Measurements from ENCODE around the gene TTC1. TPM values are rescaled to one million over a fixed set of nuclear protein-coding genes. Genes with fewer than 3 reads are reported as not detected.

Gene TTC1
- total RNA-seq, 4 donors from 2014 or later: 23.7 to 69.6 (median 37.8) TPM

DNA sequence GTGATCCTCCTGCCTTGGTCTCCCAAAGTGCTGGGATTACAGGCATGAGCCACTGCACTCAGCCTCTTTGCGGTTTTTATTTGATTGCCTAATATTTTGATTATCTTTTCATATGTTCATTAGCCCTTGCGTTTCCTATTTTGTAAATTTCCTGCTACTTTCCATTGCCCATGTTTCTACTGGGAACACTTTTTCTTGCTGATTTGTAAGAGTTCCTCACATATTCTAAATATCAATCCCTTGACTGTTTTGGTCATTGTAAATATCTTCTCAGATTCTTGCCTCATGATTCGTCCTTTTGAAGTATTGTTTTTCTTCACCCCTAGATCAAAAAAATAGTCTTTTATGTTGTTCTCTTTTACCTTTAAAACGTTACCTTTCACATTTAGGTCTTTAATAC, 37.9 kb upstream of the TTC1 start:
- TF ChIP-seq, protein P1, sequence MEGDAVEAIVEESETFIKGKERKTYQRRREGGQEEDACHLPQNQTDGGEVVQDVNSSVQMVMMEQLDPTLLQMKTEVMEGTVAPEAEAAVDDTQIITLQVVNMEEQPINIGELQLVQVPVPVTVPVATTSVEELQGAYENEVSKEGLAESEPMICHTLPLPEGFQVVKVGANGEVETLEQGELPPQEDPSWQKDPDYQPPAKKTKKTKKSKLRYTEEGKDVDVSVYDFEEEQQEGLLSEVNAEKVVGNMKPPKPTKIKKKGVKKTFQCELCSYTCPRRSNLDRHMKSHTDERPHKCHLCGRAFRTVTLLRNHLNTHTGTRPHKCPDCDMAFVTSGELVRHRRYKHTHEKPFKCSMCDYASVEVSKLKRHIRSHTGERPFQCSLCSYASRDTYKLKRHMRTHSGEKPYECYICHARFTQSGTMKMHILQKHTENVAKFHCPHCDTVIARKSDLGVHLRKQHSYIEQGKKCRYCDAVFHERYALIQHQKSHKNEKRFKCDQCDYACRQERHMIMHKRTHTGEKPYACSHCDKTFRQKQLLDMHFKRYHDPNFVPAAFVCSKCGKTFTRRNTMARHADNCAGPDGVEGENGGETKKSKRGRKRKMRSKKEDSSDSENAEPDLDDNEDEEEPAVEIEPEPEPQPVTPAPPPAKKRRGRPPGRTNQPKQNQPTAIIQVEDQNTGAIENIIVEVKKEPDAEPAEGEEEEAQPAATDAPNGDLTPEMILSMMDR (IDR thresholded peaks at IDR 0.05; ENCODE audit: low read depth): no peak

DNA sequence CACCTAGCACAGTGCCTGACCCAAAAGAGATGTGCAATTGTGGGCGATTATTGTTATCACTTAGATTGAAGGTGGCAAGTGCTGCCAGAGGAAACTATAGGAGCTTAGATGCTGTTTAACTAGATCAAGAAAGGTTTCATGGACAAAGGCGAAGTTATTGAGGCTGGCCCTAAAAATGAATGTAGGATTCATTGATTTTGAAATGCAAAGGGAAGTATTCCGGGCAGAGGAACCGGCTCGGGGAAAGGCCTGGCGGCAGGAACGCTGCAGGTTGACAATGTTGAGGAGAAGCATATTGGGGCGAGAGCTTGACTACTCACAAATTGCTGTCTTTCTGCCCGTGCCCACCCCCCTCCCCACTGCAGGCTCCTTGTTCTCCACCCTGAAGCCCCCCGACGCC, 37.4 kb upstream of the TTC1 start:
- TF ChIP-seq, protein P1 (IDR thresholded peaks at IDR 0.05; ENCODE audit: low read depth): no peak

DNA sequence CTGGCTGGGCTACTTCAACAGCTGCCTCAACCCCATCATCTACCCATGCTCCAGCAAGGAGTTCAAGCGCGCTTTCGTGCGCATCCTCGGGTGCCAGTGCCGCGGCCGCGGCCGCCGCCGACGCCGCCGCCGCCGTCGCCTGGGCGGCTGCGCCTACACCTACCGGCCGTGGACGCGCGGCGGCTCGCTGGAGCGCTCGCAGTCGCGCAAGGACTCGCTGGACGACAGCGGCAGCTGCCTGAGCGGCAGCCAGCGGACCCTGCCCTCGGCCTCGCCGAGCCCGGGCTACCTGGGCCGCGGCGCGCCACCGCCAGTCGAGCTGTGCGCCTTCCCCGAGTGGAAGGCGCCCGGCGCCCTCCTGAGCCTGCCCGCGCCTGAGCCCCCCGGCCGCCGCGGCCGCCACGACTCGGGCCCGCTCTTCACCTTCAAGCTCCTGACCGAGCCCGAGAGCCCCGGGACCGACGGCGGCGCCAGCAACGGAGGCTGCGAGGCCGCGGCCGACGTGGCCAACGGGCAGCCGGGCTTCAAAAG, 36.9 kb upstream of the TTC1 start:
- TF ChIP-seq, protein P1 (IDR thresholded peaks at IDR 0.05; ENCODE audit: low read depth): no peak

DNA sequence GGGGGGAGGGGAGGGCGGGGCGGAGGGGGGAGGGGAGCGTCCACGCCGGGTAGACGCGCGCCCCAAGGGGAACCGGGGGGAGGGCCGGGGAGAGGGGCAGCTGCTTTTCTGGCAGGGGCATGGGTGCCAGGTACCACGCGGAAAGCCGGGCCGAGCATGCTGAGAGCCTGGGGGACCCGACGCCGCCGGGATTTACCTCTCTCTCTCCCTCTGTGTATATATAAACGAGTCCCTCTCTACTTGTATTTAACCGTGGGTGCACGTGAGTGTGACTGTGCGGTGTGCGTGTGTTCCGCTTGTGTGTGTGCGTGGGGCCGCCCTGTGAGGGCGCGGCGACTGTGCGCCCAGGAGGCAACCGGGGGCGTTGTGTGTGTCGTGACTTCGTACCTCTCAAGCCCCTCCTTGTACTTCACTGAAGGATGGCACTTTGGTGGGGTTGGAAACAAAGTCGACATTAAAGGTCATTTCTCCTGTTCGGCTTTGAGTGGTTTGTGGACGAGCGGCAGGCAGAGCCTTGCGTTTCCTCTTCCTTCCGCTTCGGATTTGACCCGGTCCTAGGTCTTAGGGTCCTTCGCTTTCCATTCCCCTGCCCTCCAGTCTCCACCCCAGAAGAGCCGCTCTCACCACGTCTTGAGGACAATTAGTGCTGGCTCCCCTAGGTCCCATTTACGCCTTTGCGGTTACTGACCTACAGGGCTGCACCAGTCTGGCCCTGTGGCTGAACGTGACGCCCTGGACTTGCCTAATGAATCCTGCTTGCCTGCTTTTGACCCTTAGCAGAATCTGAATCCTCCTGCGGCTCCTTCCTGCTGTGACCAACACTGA, 36.2 kb upstream of the TTC1 start:
- TF ChIP-seq, protein P1 (IDR thresholded peaks at IDR 0.05; ENCODE audit: low read depth): no peak

DNA sequence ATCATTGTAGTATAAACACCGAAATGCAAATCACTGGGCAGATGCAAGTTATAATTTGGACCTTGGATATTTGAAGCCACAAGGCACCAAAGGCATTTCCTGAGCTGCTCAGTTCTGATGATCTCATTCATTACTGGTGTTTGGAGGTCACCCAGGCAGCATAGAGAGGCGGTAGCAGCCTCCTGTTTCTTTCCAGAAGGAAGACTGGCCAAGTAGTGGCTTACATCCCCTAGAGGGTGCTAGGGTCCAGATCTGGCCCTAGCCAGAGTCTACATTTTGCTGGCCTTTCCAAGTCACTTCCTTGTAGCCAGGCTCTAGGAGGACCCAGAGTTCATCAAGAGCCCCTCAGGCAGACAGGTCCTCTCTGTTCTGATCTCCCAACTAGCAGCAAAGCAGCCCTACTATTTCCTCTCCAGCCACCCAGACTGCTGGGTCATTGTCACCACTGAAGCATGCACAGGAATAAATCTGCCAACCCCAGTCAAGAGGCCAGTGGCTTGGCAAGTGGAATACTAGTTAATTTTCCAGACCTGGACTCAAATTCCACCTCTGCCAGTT, 33.4 kb upstream of the TTC1 start:
- TF ChIP-seq, protein P1 (IDR thresholded peaks at IDR 0.05; ENCODE audit: low read depth): no peak

DNA sequence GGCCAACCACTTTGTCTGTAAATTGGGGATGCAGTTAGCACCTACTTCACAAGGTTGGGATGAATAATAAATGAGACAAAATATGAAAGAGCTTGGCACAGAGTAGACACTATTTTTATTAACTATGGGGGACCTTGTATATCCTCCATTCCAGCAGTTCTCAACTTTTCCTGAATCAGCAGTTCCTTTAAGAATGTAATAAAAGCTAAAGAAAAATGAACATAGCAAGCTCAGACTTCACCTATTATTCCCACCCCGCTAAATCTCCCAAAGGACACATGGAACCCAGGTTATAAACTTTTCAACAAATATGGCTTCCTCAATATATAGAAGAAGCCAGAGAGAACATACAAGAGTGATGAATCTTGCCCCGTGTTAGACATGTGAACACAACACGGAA, 32.0 kb upstream of the TTC1 start:
- TF ChIP-seq, protein P1 (IDR thresholded peaks at IDR 0.05; ENCODE audit: low read depth): no peak

DNA sequence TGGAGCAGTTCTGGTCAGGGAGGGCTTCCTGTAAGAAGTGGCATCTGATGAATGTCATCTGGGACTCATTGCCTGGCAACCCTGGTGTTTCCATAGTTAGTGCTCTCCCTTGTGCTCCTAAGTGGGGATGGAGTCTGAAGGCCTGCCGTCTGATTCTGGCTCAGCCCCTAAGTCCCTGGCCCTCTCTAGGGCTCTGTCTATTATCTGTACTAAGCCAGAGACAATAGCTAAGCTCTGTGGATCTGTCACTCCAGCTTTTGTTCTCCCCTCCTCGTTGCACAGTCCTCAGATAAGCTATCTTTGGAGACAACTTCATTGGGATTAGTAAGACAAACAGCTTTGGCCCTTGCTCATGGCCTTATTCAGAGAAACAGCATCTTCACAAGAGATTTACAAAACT, 30.6 kb upstream of the TTC1 start:
- TF ChIP-seq, protein P1 (IDR thresholded peaks at IDR 0.05; ENCODE audit: low read depth): no peak

Data from subcutaneous adipose tissue (tissue), 4 donors.